Pancreas (tissue), 10 donors: ENCODE measurements around the gene ZNF385C. TPM values are rescaled to one million over a fixed set of nuclear protein-coding genes. Genes with fewer than 3 reads are reported as not detected.

Experiments used
- ATAC-seq, 4 donors: fragments of 200-7000 bp; cut with Tn5 transposase; one replicate each; pipeline versions ENCODE4 v1.8.0 to v1.9.1; 2020; ENCODE audit warnings: mild to moderate bottlenecking in 4 of 4, moderate library complexity in 4 of 4
- DNase-seq, 6 donors: peaks; one replicate each; pipeline ENCODE4 v3.0.0-alpha.2; 2020
- FAIRE-seq: peaks from 2 replicates; lab custom pipeline; 2012; peaks lifted over from hg19 to GRCh38; lab: Jason Lieb, UNC
- H3K27ac ChIP-seq, 4 donors: fragments of 200-600 bp; sonication (generic); 1 replicate in 3 of 4; 2 replicates in 1 of 4; pipeline versions ENCODE4 v1.5.0 to v1.8.0; 2020
- H3K27me3 ChIP-seq, 4 donors: fragments of 200-600 bp; one replicate each; pipeline ENCODE4 v1.8.0; 2021
- H3K36me3 ChIP-seq, 3 donors: fragments of 200-600 bp; sonication (generic) in 1 of 3; one replicate each; pipeline versions ENCODE4 v1.5.0 to v1.8.0; 2020 to 2021
- H3K4me1 ChIP-seq, 3 donors: fragments of 200-600 bp; one replicate each; pipeline ENCODE4 v1.8.0; 2021
- H3K4me3 ChIP-seq, 4 donors: fragments of 200-600 bp; sonication (generic) in 2 of 4; one replicate each; pipeline versions ENCODE4 v1.5.0 to v1.8.0; 2020 to 2021
- H3K9me3 ChIP-seq, 4 donors: fragments of 200-600 bp; one replicate each; pipeline ENCODE4 v1.8.0; 2021
- CTCF ChIP-seq, 4 donors: fragments of 200-600 bp; sonication (generic) in 3 of 4; IDR thresholded peaks; one replicate each; pipeline versions ENCODE4 v1.5.0 to v1.8.0; 2021; ENCODE audit warnings: antibody characterized with exemption in 4 of 4
- WGBS, 2 donors: extraction: QIAGEN DNeasy Blood & Tissue Kit; methylation state at CpG; one replicate each; pipeline ENCODE4 v1.1.7; 2013; 5-methylcytosine and 5-hydroxymethylcytosine counted together
- intact Hi-C, 3 donors: fragments of 100-400 bp; cut with DNase I; formaldehyde crosslinking; loops; one replicate each; pipeline versions ENCODE4 v1.11.1 to v1.14.2; 2022
- polyA plus RNA-seq, 2 donors: library from polyadenylated mRNA; stranded (reverse); fragments of 200-250 nt; gene quantifications; one replicate each; pipeline ENCODE4 v1.2.3, GENCODE V29; 2013
- total RNA-seq, 6 donors: library from RNA; stranded (reverse); fragmentation: NEBNext Ultra II Directional in 4 of 6; extraction: Animal tissue kit (Norgen Biotek cat#: 25700) in 4 of 6; gene quantifications; one replicate each; pipeline versions ENCODE4 v1.2.1 to v1.2.4, GENCODE V29; 2021 to 2023
- donor health status: healthy with polysubstance abuse.
- donor health status: DM: no; HTN: no; CAD: no; lungs with moderate emphysema.
- donor health status: DM: no; HTN: no; CAD: no.
- donor health status: control.
- donor health status: control.
- donor health status: Bipolar disorder and iron deficiency.
- donor health status: DM: yes; HTN: yes; CAD: no.
- donor health status: DM: no; HTN: no; CAD: no.
- donor health status: DM: no; HTN: no; CAD: no.
- donor health status: DM: yes; HTN: yes; CAD: no.

The ZNF385C gene
- total and polyA plus RNA-seq, 8 donors: 0.67 to 2.6 (median 1.6) TPM

GRCh38 chr17:42052346-42052877 lies 45.9 kb downstream of the ZNF385C start:
- no peak overlapping the region for H3K4me3 ChIP-seq
- peaks cover 0 to 4% (median 0%) of the 10 kb centered on the region in 3 donors for H3K4me1 ChIP-seq
- DNase-seq (no peak), FAIRE-seq (no peak), ATAC-seq (no peak)
- TF ChIP-seq CTCF (IDR thresholded peaks at IDR 0.05): no peak
- WGBS, 2 donors: 68 to 73% methylated on average over 6 of the region's 6 CpGs
- no peaks in the 10 kb centered on the region for H3K36me3 ChIP-seq
- H3K27ac ChIP-seq: no peak overlapping the region
- intact Hi-C loops: no loop called here
- no peaks in the 10 kb centered on the region for H3K27me3 ChIP-seq
- no peaks in the 10 kb centered on the region for H3K9me3 ChIP-seq

GRCh38 chr17:42051645-42052044 lies 46.6 kb downstream of the ZNF385C start:
- intact Hi-C loops: no loop called here
- ATAC-seq: no peak
- no peak for TF ChIP-seq CTCF (IDR thresholded peaks at IDR 0.05)
- H3K4me1 ChIP-seq: peaks cover 0 to 4% (median 0%) of the 10 kb centered on the region in 3 donors
- 89 to 96% methylated on average over 7 of the region's 7 CpGs for WGBS, 2 donors
- no peak for FAIRE-seq
- no peaks in the 10 kb centered on the region for H3K9me3 ChIP-seq
- H3K27ac ChIP-seq: no peak overlapping the region
- H3K4me3 ChIP-seq: no peak overlapping the region
- no peaks in the 10 kb centered on the region for H3K27me3 ChIP-seq
- no peaks in the 10 kb centered on the region for H3K36me3 ChIP-seq
- no peak for DNase-seq

GRCh38 chr17:42051013-42051400 lies 47.3 kb downstream of the ZNF385C start:
- no peaks in the 10 kb centered on the region for H3K9me3 ChIP-seq
- H3K4me1 ChIP-seq: peaks cover 0 to 4% (median 0%) of the 10 kb centered on the region in 3 donors
- H3K36me3 ChIP-seq: no peaks in the 10 kb centered on the region
- FAIRE-seq (no peak), DNase-seq (no peak), ATAC-seq (peak in 1 of 4 donors; percentile 27)
- H3K27me3 ChIP-seq: no peaks in the 10 kb centered on the region
- peak overlapping the region; percentile 63 to 78 (median 76) for H3K4me3 ChIP-seq
- H3K27ac ChIP-seq: peak overlapping the region in 1 of 4 donors; percentile 15
- no peak for TF ChIP-seq CTCF (IDR thresholded peaks at IDR 0.05)
- intact Hi-C loops: no loop called here
- WGBS, 2 donors: 34 to 37% methylated on average over 8 of the region's 8 CpGs

GRCh38 chr17:42050393-42051012 lies 47.8 kb downstream of the ZNF385C start, which contains the start of gene C17orf113:
Gene C17orf113, minus strand, starts transcription at chr17:42050601. Its CDS starts 7,225 bp downstream, at chr17:42043376.
- Histone ChIP-seq H3K4me1 (peaks cover 0 to 4% (median 0%) of the 10 kb centered on the region in 3 donors), H3K9me3 (no peaks in the 10 kb centered on the region), H3K27ac (peak within 1 kb of the TSS; percentile 51 to 80 (median 70)), H3K4me3 (peak within 1 kb of the TSS; percentile 63 to 78 (median 76)), H3K27me3 (no peaks in the 10 kb centered on the region), H3K36me3 (no peaks in the 10 kb centered on the region)
- 0 to 1% methylated on average over 46 to 65 of the region's 65 CpGs for WGBS, 2 donors
- FAIRE-seq (no peak), DNase-seq (peak; percentile 61 to 92 (median 76)), ATAC-seq (peak; percentile 87 to 96 (median 92))
- TF ChIP-seq CTCF (IDR thresholded peaks at IDR 0.05): peak in 2 of 4 donors; percentile 10 to 15
- intact Hi-C loops: no loop called here
